HCT116 (cell line): Measurements from ENCODE around the gene CMC2. TPM values are rescaled to one million over a fixed set of nuclear protein-coding genes. Genes with fewer than 3 reads are reported as not detected.

Experiments used
- ATAC-seq: fragments of 200-7000 bp; cut with Tn5 transposase; 2 replicates; pipeline ENCODE4 v1.9.1; 2020; ENCODE audit warnings: mild to moderate bottlenecking, moderate library complexity
- BruUV-seq: library from RNA; stranded (reverse); fragments of 400-500 nt; replicated peaks from 2 replicates; lab custom pipeline; 2021; lab: Mats Ljungman, UMichigan
- CTCF ChIA-PET: fragments of 300-600 bp; sonication (Branson Sonifier 250); formaldehyde crosslinking; loops from one replicate; lab custom pipeline; 2021; ENCODE audit warnings: antibody characterized with exemption; lab: Charles Lee
- POLR2A ChIA-PET: fragments of 300-600, 350-600 bp; sonication (Branson Sonifier 250); formaldehyde crosslinking; loops from one replicate; lab custom pipeline; 2021; ENCODE audit warnings: antibody characterized with exemption; lab: Charles Lee
- RAD21 ChIA-PET, 2 experiments: fragments of 300-600 bp; sonication (Branson Sonifier 250); formaldehyde crosslinking; loops; one replicate each; lab custom pipeline; 2023; ENCODE audit warnings: low total read pairs in 2 of 2; ENCODE audit not compliant: uncharacterized antibody in 2 of 2, unreplicated experiment in 2 of 2, low non-redundant PET in 1 of 2; lab: Charles Lee
- DNase-seq: peaks from one replicate; pipeline ENCODE4 v3.0.0-alpha.2; 2010; ENCODE audit warnings: low read depth, low spot score
- H2AFZ ChIP-seq: fragments of 200-600 bp; shearing (Covaris generic), sonication (generic); 2 replicates; pipeline ENCODE4 v1.6.1; 2017; ENCODE audit warnings: low read depth, mixed run types, mixed read lengths, antibody characterized with exemption, low read length; ENCODE audit not compliant: poor library complexity, severe bottlenecking
- H3K27ac ChIP-seq: 2 replicates; pipeline ENCODE4 v1.5.1; 2012; ENCODE audit warnings: low read depth, low read length
- H3K27me3 ChIP-seq: fragments of 200-600 bp; sonication (generic); 2 replicates; pipeline ENCODE4 v1.6.1; 2016; ENCODE audit warnings: mixed run types, low read length, mixed read lengths; ENCODE audit not compliant: insufficient read depth
- H3K36me3 ChIP-seq, 2 experiments: fragments of 200-500 bp in 1 of 2; fragments of 200-600 bp in 1 of 2; sonication (Bioruptor generic) in 1 of 2; sonication (generic) in 1 of 2; 2 replicates each; pipeline versions ENCODE4 v1.5.1 to v1.6.1; 2014 to 2016; ENCODE audit warnings: low read length in 2 of 2, inconsistent platforms in 1 of 2, mixed read lengths in 1 of 2, mixed run types in 1 of 2; ENCODE audit not compliant: insufficient read depth in 2 of 2, control insufficient read depth in 1 of 2
- H3K4me1 ChIP-seq, 2 experiments: fragments of 200-600 bp in 1 of 2; sonication (generic) in 1 of 2; 2 replicates each; pipeline versions ENCODE4 v1.5.1 to v1.6.1; 2012 to 2017; ENCODE audit warnings: low read length in 2 of 2, inconsistent platforms in 1 of 2, mild to moderate bottlenecking in 1 of 2, mixed read lengths in 1 of 2, mixed run types in 1 of 2, moderate library complexity in 1 of 2; ENCODE audit not compliant: insufficient read depth in 2 of 2, control insufficient read depth in 1 of 2
- H3K4me2 ChIP-seq: fragments of 200-600 bp; sonication (generic); 2 replicates; pipeline ENCODE4 v1.6.1; 2017; ENCODE audit warnings: mixed run types, low read length, mixed read lengths
- H3K4me3 ChIP-seq, 2 experiments: fragments of 200-600 bp in 1 of 2; sonication (generic) in 1 of 2; replicated peaks in 1 of 2; 2 replicates each; pipeline ENCODE4 v1.5.1; 2011 to 2016; ENCODE audit warnings: low read length in 2 of 2, control low read depth in 1 of 2, low read depth in 1 of 2, mild to moderate bottlenecking in 1 of 2, mixed read lengths in 1 of 2, mixed run types in 1 of 2
- H3K79me2 ChIP-seq: fragments of 200-600 bp; sonication (generic); 2 replicates; pipeline ENCODE4 v1.6.1; 2017; ENCODE audit warnings: mild to moderate bottlenecking, mixed run types, low read length, moderate library complexity, mixed read lengths; ENCODE audit not compliant: insufficient read depth
- H3K9ac ChIP-seq: fragments of 200-600 bp; sonication (generic); 2 replicates; pipeline ENCODE4 v1.6.1; 2016; ENCODE audit warnings: low read length, mixed read lengths
- H3K9me2 ChIP-seq: fragments of 200-600 bp; sonication (generic), shearing (Covaris generic); 2 replicates; pipeline ENCODE4 v1.6.1; 2017; ENCODE audit warnings: mixed run types, mild to moderate bottlenecking, moderate library complexity; ENCODE audit not compliant: insufficient read depth
- H3K9me3 ChIP-seq, 2 experiments: fragments of 200-500 bp in 1 of 2; fragments of 200-600 bp in 1 of 2; sonication (Bioruptor generic) in 1 of 2; sonication (generic) in 1 of 2; 2 replicates each; pipeline ENCODE4 v1.6.1; 2014 to 2017; ENCODE audit warnings: low read length in 2 of 2, mixed read lengths in 2 of 2, inconsistent platforms in 1 of 2, low read depth in 1 of 2, mild to moderate bottlenecking in 1 of 2, mixed run types in 1 of 2, moderate library complexity in 1 of 2; ENCODE audit not compliant: control insufficient read depth in 1 of 2, insufficient read depth in 1 of 2
- H4K20me1 ChIP-seq: fragments of 200-600 bp; sonication (generic), shearing (Covaris generic); 2 replicates; pipeline ENCODE4 v1.6.1; 2017; ENCODE audit warnings: mixed run types, mild to moderate bottlenecking, moderate library complexity; ENCODE audit not compliant: insufficient read depth
- CTCF ChIP-seq, 3 experiments: fragments of 200-600 bp in 1 of 3; sonication (generic) in 1 of 3; IDR thresholded peaks in 2 of 3; conservative IDR thresholded peaks in 1 of 3; 2 replicates each; pipeline ENCODE4 v1.5.1; 2012 to 2017; ENCODE audit warnings: low read depth in 2 of 3, low read length in 2 of 3, antibody characterized with exemption in 1 of 3, borderline replicate concordance in 1 of 3, control low read depth in 1 of 3, mild to moderate bottlenecking in 1 of 3, mixed read lengths in 1 of 3, mixed run types in 1 of 3, moderate library complexity in 1 of 3; ENCODE audit not compliant: insufficient read depth in 1 of 3
- EGR1 ChIP-seq: IDR thresholded peaks from 2 replicates; pipeline ENCODE4 v1.6.1; 2012; ENCODE audit warnings: low read depth
- EZH2 ChIP-seq: fragments of 200-600 bp; sonication (generic); IDR thresholded peaks from 2 replicates; pipeline ENCODE4 v1.6.1; 2017; ENCODE audit warnings: antibody characterized with exemption, mixed run types
- EZH2phosphoT487 ChIP-seq: fragments of 200-600 bp; IDR thresholded peaks from 2 replicates; pipeline ENCODE4 v1.6.1; 2018; ENCODE audit warnings: antibody characterized with exemption, borderline replicate concordance
- FOSL1 ChIP-seq: IDR thresholded peaks from 2 replicates; pipeline ENCODE4 v1.6.1; 2012; ENCODE audit warnings: low read depth
- JUND ChIP-seq: IDR thresholded peaks from 2 replicates; pipeline ENCODE4 v1.6.1; 2012
- POLR2A ChIP-seq: IDR thresholded peaks from 2 replicates; pipeline ENCODE4 v1.7.0; 2011; ENCODE audit warnings: borderline replicate concordance; ENCODE audit not compliant: insufficient read depth, insufficient read length; ENCODE audit errors: extremely low read depth
- POLR2AphosphoS5 ChIP-seq: IDR thresholded peaks from 2 replicates; pipeline ENCODE4 v1.6.1; 2011; ENCODE audit warnings: mild to moderate bottlenecking, low read depth, low read length, moderate library complexity
- RAD21 ChIP-seq: IDR thresholded peaks from 2 replicates; pipeline ENCODE4 v1.6.1; 2012; ENCODE audit warnings: low read depth, mild to moderate bottlenecking
- SIN3A ChIP-seq: IDR thresholded peaks from 2 replicates; pipeline ENCODE4 v1.6.1; 2012; ENCODE audit warnings: low read depth
- SRF ChIP-seq: IDR thresholded peaks from 2 replicates; pipeline ENCODE4 v1.6.1; 2012; ENCODE audit warnings: low read depth
- TCF7L2 ChIP-seq: IDR thresholded peaks from 2 replicates; pipeline ENCODE4 v1.7.0; 2011; ENCODE audit warnings: borderline replicate concordance, inconsistent platforms; ENCODE audit not compliant: insufficient read depth, insufficient read length; ENCODE audit errors: extremely low read depth
- YY1 ChIP-seq: IDR thresholded peaks from 2 replicates; pipeline ENCODE4 v1.6.1; 2011; ENCODE audit warnings: low read length, low read depth, moderate library complexity, mild to moderate bottlenecking; ENCODE audit not compliant: insufficient replicate concordance; ENCODE audit errors: extremely low read depth
- intact Hi-C: fragments of 100-400 bp; cut with micrococcal nuclease; formaldehyde crosslinking; loops from 2 replicates; pipeline ENCODE4 v1.10.0; 2022
- total RNA-seq: library from RNA; stranded (reverse); gene quantifications from one replicate; pipeline ENCODE4 v1.2.1, GENCODE V29; 2021; ENCODE audit not compliant: unreplicated experiment
- TF ChIP-seq, protein P1 (sequence below): IDR thresholded peaks from 2 replicates; pipeline ENCODE4 v1.6.1; 2012
- TF ChIP-seq, protein P2 (sequence below): IDR thresholded peaks from 2 replicates; pipeline ENCODE4 v1.6.1; 2012; ENCODE audit warnings: low read depth

Gene CMC2
- total RNA-seq, 1 experiment from 2014 or later: 119 TPM

GRCh38 chr16:80964351-80964750 is 42.3 kb downstream of the CMC2 start:
- POLR2A ChIA-PET: no interaction called here
- CTCF ChIA-PET: interaction anchor here (0.9 to 1.2 kb wide), 2 partner anchors 10 to 15 kb away, joined by 4 to 5 read pairs; no protein-coding TSS in a partner anchor
- no TSS peak for BruUV-seq

DNA sequence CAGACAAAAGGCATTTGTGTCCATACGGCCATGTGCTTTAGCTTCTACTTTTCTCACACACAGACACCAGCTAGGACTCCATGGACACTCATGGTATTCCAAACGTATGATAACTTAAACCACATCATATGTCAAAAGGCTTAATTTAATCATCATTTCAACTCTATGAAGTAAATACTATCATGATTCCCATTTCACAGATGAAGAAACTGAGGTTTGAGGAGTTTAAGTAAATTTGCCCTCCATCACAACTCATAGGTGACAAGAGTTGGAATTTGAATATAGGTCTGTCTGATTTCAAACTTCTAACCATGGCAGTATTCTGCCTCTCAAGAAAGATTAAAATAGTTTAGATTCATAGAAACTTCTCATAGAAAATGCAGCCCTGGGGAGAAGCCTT is 43.8 kb downstream of the CMC2 start:
- no peaks in the 10 kb centered on the region for H3K4me1 ChIP-seq
- no peaks in the 10 kb centered on the region for H3K79me2 ChIP-seq
- no peaks in the 10 kb centered on the region for H3K9me2 ChIP-seq
- no peak overlapping the region for H3K4me2 ChIP-seq
- no peak for DNase-seq
- RAD21 ChIA-PET: no interaction called here
- BruUV-seq: no TSS peak
- no peaks in the 10 kb centered on the region for H3K36me3 ChIP-seq
- H2AFZ ChIP-seq: no peak overlapping the region
- CTCF ChIA-PET: no interaction called here
- no peaks in the 10 kb centered on the region for H3K27me3 ChIP-seq
- H4K20me1 ChIP-seq: no peaks in the 10 kb centered on the region
- no peak overlapping the region for H3K27ac ChIP-seq
- POLR2A ChIA-PET: no interaction called here
- ATAC-seq: no peak
- no peak overlapping the region for H3K9ac ChIP-seq
- intact Hi-C loops: no loop called here
- no peak overlapping the region for H3K4me3 ChIP-seq
- no peaks in the 10 kb centered on the region; a peak in 1 of 4 replicates for H3K9me3 ChIP-seq
- TF ChIP-seq, protein P1, sequence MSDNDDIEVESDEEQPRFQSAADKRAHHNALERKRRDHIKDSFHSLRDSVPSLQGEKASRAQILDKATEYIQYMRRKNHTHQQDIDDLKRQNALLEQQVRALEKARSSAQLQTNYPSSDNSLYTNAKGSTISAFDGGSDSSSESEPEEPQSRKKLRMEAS: no peak
- no peak for TF ChIP-seq YY1
- TF ChIP-seq RAD21: no peak
- no peak for TF ChIP-seq FOSL1
- TF ChIP-seq CTCF (IDR thresholded peaks at IDR 0.05 in 2 of 3, conservative IDR thresholded peaks at IDR 0.05 in 1 of 3; ENCODE audit: borderline replicate concordance in 1 of 3, insufficient read depth in 1 of 3, low read depth in 2 of 3, low read length in 2 of 3): no peak
- no peak for TF ChIP-seq EZH2phosphoT487
- TF ChIP-seq TCF7L2: no peak
- no peak for TF ChIP-seq EZH2
- no peak for TF ChIP-seq SIN3A
- TF ChIP-seq POLR2AphosphoS5: no peak

More at GRCh38 chr16:80964351-80964750, 42.3 kb downstream of the CMC2 start:
- H3K9me3 ChIP-seq: no peaks in the 10 kb centered on the region
- no peaks in the 10 kb centered on the region for H3K4me1 ChIP-seq
- H3K9me2 ChIP-seq: no peaks in the 10 kb centered on the region
- intact Hi-C loops: no loop called here
- no peaks in the 10 kb centered on the region for H3K36me3 ChIP-seq
- H3K9ac ChIP-seq: no peak overlapping the region
- no peak overlapping the region for H2AFZ ChIP-seq
- no peak for DNase-seq
- no peak for ATAC-seq
- H4K20me1 ChIP-seq: no peaks in the 10 kb centered on the region
- no peaks in the 10 kb centered on the region for H3K79me2 ChIP-seq
- RAD21 ChIA-PET: no interaction called here
- no peak overlapping the region for H3K4me2 ChIP-seq
- TF ChIP-seq JUND (no peak), SIN3A (no peak), SRF (no peak), POLR2A (no peak), EGR1 (no peak)
- TF ChIP-seq, protein P2, sequence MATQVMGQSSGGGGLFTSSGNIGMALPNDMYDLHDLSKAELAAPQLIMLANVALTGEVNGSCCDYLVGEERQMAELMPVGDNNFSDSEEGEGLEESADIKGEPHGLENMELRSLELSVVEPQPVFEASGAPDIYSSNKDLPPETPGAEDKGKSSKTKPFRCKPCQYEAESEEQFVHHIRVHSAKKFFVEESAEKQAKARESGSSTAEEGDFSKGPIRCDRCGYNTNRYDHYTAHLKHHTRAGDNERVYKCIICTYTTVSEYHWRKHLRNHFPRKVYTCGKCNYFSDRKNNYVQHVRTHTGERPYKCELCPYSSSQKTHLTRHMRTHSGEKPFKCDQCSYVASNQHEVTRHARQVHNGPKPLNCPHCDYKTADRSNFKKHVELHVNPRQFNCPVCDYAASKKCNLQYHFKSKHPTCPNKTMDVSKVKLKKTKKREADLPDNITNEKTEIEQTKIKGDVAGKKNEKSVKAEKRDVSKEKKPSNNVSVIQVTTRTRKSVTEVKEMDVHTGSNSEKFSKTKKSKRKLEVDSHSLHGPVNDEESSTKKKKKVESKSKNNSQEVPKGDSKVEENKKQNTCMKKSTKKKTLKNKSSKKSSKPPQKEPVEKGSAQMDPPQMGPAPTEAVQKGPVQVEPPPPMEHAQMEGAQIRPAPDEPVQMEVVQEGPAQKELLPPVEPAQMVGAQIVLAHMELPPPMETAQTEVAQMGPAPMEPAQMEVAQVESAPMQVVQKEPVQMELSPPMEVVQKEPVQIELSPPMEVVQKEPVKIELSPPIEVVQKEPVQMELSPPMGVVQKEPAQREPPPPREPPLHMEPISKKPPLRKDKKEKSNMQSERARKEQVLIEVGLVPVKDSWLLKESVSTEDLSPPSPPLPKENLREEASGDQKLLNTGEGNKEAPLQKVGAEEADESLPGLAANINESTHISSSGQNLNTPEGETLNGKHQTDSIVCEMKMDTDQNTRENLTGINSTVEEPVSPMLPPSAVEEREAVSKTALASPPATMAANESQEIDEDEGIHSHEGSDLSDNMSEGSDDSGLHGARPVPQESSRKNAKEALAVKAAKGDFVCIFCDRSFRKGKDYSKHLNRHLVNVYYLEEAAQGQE: no peak
- H3K4me3 ChIP-seq: no peak overlapping the region
- no peak overlapping the region for H3K27ac ChIP-seq
- H3K27me3 ChIP-seq: no peaks in the 10 kb centered on the region
